Panc1 (cell line): Measurements from ENCODE around the gene ZCCHC24.

Experiments used
- POLR2AphosphoS5 ChIP-seq: IDR thresholded peaks from 2 replicates; pipeline ENCODE4 v1.6.1; 2012; ENCODE audit warnings: mild to moderate bottlenecking, low read depth, low read length, moderate library complexity
- TF ChIP-seq, protein P1 (sequence below): fragments of 450-650 bp; IDR thresholded peaks from 2 replicates; pipeline ENCODE4 v1.5.1; 2017; ENCODE audit warnings: mild to moderate bottlenecking

GRCh38 chr10:79442171-79443040 is 3.0 kb downstream of the ZCCHC24 start:
- TF ChIP-seq, protein P1, sequence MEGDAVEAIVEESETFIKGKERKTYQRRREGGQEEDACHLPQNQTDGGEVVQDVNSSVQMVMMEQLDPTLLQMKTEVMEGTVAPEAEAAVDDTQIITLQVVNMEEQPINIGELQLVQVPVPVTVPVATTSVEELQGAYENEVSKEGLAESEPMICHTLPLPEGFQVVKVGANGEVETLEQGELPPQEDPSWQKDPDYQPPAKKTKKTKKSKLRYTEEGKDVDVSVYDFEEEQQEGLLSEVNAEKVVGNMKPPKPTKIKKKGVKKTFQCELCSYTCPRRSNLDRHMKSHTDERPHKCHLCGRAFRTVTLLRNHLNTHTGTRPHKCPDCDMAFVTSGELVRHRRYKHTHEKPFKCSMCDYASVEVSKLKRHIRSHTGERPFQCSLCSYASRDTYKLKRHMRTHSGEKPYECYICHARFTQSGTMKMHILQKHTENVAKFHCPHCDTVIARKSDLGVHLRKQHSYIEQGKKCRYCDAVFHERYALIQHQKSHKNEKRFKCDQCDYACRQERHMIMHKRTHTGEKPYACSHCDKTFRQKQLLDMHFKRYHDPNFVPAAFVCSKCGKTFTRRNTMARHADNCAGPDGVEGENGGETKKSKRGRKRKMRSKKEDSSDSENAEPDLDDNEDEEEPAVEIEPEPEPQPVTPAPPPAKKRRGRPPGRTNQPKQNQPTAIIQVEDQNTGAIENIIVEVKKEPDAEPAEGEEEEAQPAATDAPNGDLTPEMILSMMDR = no peak
- no peak for TF ChIP-seq POLR2AphosphoS5
